CD8-positive, alpha-beta memory T cell (primary cell): Measurements from ENCODE around the gene TNK1. TPM values are rescaled to one million over a fixed set of nuclear protein-coding genes. Genes with fewer than 3 reads are reported as not detected.
"Not testable (repeated sequence)": the region's sequence is repeated elsewhere in the genome, so short reads cannot be mapped to it uniquely, and the experiment has no call there.

Experiments used
- CTCF ChIA-PET: fragments of 350-600 bp; sonication (Branson Sonifier 250); formaldehyde crosslinking; loops from one replicate; lab custom pipeline; 2021; ENCODE audit warnings: antibody characterized with exemption; lab: Charles Lee
- POLR2A ChIA-PET: fragments of 350-600 bp; sonication (Branson Sonifier 250); formaldehyde crosslinking; loops from one replicate; lab custom pipeline; 2021; ENCODE audit warnings: antibody characterized with exemption; lab: Charles Lee
- DNase-seq, 5 donors: peaks; one replicate each; pipeline versions ENCODE4 v3.0.0 to v3.0.0-alpha.2; 2020 to 2022; ENCODE audit warnings: mixed read lengths in 1 of 5
- H3K27ac ChIP-seq: one replicate; pipeline ENCODE4 v1.7.0; 2013; ENCODE audit warnings: low read depth, mild to moderate bottlenecking, low read length, moderate library complexity
- H3K27me3 ChIP-seq: 2 replicates; pipeline ENCODE4 v1.7.0; 2013; ENCODE audit warnings: low read length, mild to moderate bottlenecking; ENCODE audit not compliant: insufficient read depth, poor library complexity, severe bottlenecking
- H3K36me3 ChIP-seq: 2 replicates; pipeline ENCODE4 v1.7.0; 2013; ENCODE audit warnings: mild to moderate bottlenecking, low read length, moderate library complexity; ENCODE audit not compliant: insufficient read depth
- H3K4me1 ChIP-seq: 2 replicates; pipeline ENCODE4 v1.7.0; 2013; ENCODE audit warnings: mild to moderate bottlenecking, low read length, moderate library complexity; ENCODE audit not compliant: insufficient read depth
- H3K4me3 ChIP-seq: 2 replicates; pipeline ENCODE4 v1.7.0; 2013; ENCODE audit warnings: mild to moderate bottlenecking, low read length
- H3K9me3 ChIP-seq: 2 replicates; pipeline ENCODE4 v1.7.0; 2013; ENCODE audit warnings: mild to moderate bottlenecking, low read length
- H3K27ac Mint-ChIP-seq, 8 donors: one replicate each; pipeline ENCODE4 v1.8.0; 2020 to 2021; ENCODE audit warnings: mixed read lengths in 8 of 8, mild to moderate bottlenecking in 6 of 8, inconsistent platforms in 3 of 8, moderate library complexity in 3 of 8
- H3K27me3 Mint-ChIP-seq, 2 donors: one replicate each; pipeline ENCODE4 v1.8.0; 2020 to 2021; ENCODE audit warnings: mixed read lengths in 2 of 2, mild to moderate bottlenecking in 1 of 2, moderate library complexity in 1 of 2
- H3K36me3 Mint-ChIP-seq, 3 donors: one replicate each; pipeline ENCODE4 v1.8.0; 2020 to 2021; ENCODE audit warnings: mixed read lengths in 3 of 3, inconsistent platforms in 1 of 3, mild to moderate bottlenecking in 1 of 3
- H3K4me1 Mint-ChIP-seq, 3 donors: one replicate each; pipeline ENCODE4 v1.8.0; 2020 to 2021; ENCODE audit warnings: mixed read lengths in 3 of 3, inconsistent platforms in 1 of 3, mild to moderate bottlenecking in 1 of 3
- H3K4me3 Mint-ChIP-seq, 7 donors: one replicate each; pipeline ENCODE4 v1.8.0; 2020 to 2021; ENCODE audit warnings: mixed read lengths in 7 of 7, mild to moderate bottlenecking in 6 of 7, moderate library complexity in 4 of 7, inconsistent platforms in 2 of 7
- H3K9me3 Mint-ChIP-seq, 5 donors: one replicate each; pipeline ENCODE4 v1.8.0; 2020 to 2022; ENCODE audit warnings: mixed read lengths in 5 of 5, mild to moderate bottlenecking in 3 of 5, moderate library complexity in 2 of 5, inconsistent platforms in 1 of 5
- polyA plus RNA-seq: library from polyadenylated mRNA; unstranded; fragments of 300-500 nt; fragmentation: Illumina TruSeq; gene quantifications from one replicate; pipeline ENCODE4 v1.2.3, GENCODE V29; 2021
- total RNA-seq, 2 experiments: library from RNA; stranded (reverse); gene quantifications; one replicate each; pipeline ENCODE4 v1.2.3, GENCODE V29; 2021

TNK1 gene
- total and polyA plus RNA-seq, 3 experiments from 2014 or later, result 3.1 to 5.8 (median 4.4) TPM

DNA sequence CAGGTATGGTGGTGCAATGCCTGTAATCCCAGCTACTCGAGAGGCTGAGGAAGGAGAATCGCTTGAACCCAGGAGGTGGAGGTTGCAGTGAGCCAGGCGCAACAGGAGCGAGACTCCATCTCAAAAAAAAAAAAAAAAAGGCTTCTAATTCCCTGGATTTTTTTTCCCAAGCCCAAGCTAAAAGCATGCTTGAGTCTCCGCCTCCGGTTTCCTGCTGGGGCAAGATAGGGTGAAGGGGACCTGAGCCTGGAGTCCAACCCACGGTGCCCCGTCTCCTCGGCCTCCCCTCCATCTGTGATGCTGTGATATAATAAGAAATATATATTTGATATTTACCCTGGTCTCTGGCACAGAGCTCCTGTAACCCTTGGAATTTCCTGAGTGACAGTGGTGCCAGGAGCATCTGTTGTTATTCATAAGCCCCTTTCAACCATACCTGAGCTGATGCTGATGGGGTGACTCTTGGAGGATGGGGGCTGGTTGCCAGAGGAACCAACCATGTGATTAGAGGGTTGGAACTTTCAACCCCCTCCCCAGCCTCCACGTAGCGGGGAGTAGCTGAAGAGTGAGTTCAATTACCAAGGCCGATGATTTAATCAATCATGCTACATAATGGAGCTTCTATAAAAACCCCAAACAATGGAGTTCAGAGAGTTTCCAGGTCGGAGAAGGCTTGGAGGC lies 12.8 kb upstream of the TNK1 start:
- ChIA-PET POLR2A (interaction anchor here (0.6 kb wide), 1 partner anchor 94 kb away, joined by 6 read pairs; no protein-coding TSS in a partner anchor), CTCF (interaction anchor here (1.9 kb wide), 1 partner anchor 16 kb away, joined by 5 read pairs; no protein-coding TSS in a partner anchor)

DNA sequence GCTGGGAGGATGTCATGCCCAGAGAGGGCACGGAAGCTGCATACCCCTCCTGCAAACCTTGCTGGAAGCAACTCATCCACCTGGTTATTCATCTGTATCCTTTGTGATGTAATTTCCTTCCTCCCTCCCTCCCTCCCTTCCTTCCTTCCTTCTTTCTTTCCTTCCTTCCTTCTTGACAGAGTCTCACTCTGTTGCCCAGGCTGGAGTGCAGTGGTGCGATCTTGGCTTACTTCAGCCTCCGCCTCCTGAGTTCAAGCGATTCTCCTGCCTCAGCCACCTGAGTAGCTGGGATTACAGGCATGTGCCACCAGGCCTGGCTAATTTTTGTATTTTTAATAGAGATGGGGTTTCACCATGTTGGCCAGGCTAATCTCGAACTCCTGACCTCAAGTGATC lies 12.3 kb upstream of the TNK1 start:
- H3K36me3 Mint-ChIP-seq, H3K4me1 Mint-ChIP-seq, H3K4me3 Mint-ChIP-seq, DNase-seq, H3K27ac Mint-ChIP-seq, H3K9me3 Mint-ChIP-seq, H3K4me3 ChIP-seq, H3K27me3 Mint-ChIP-seq, H3K9me3 ChIP-seq, H3K36me3 ChIP-seq, H3K4me1 ChIP-seq, H3K27ac ChIP-seq, POLR2A ChIA-PET, H3K27me3 ChIP-seq: not testable (repeated sequence)
- CTCF ChIA-PET, result interaction anchor here (1.9 to 2.1 kb wide), 2 partner anchors 13 to 15 kb away, joined by 5 to 7 read pairs; no protein-coding TSS in a partner anchor

More for the DNA sequence above, 12.8 kb upstream of the TNK1 start:
- Mint-ChIP-seq H3K4me3 (no peak overlapping the region), H3K4me1 (no peaks in the 10 kb centered on the region), H3K27me3 (peaks cover 0 to 2% of the 10 kb centered on the region in 2 donors), H3K27ac (no peak overlapping the region), H3K9me3 (no peaks in the 10 kb centered on the region), H3K36me3 (no peaks in the 10 kb centered on the region)
- DNase-seq, result no peak
- Histone ChIP-seq H3K9me3 (no peaks in the 10 kb centered on the region), H3K36me3 (no peaks in the 10 kb centered on the region), H3K27me3 (no peaks in the 10 kb centered on the region), H3K4me3 (no peak overlapping the region), H3K4me1 (no peaks in the 10 kb centered on the region), H3K27ac (no peak overlapping the region)

DNA sequence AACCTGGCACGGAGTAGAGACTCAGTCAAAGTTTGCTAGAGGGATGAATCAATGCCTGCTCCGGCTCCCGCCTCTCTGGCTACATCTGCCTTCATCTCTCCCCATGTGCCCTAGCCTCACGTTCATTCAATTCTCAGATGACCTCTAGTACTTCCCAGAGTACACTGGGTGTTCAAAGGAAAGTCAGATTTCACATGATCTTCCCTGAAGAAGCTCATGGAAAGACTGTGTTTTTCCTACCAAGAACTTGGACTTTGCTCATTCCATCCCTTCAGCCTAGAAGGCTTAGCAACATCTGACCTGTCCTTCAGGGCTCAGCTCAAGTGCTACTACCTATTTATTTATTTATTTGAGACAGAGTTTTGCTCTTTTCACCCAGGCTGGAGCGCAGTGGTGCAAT lies 11.1 kb upstream of the TNK1 start:
- H3K4me3 ChIP-seq, result no peak overlapping the region
- Mint-ChIP-seq H3K4me1 (no peaks in the 10 kb centered on the region), H3K4me3 (no peak overlapping the region), H3K27ac (no peak overlapping the region), H3K9me3 (no peaks in the 10 kb centered on the region), H3K27me3 (peaks cover 2 to 4% of the 10 kb centered on the region in 2 donors), H3K36me3 (no peaks in the 10 kb centered on the region)
- ChIA-PET CTCF (interaction anchor here (2.1 to 3.1 kb wide), 2 partner anchors 14 to 67 kb away, joined by 7 to 14 read pairs; no protein-coding TSS in a partner anchor), POLR2A (no interaction called here)
- no peak overlapping the region for H3K27ac ChIP-seq
- DNase-seq, result no peak
- no peaks in the 10 kb centered on the region for H3K27me3 ChIP-seq
- no peaks in the 10 kb centered on the region for H3K4me1 ChIP-seq
- H3K9me3 ChIP-seq, result no peaks in the 10 kb centered on the region
- no peaks in the 10 kb centered on the region for H3K36me3 ChIP-seq

DNA sequence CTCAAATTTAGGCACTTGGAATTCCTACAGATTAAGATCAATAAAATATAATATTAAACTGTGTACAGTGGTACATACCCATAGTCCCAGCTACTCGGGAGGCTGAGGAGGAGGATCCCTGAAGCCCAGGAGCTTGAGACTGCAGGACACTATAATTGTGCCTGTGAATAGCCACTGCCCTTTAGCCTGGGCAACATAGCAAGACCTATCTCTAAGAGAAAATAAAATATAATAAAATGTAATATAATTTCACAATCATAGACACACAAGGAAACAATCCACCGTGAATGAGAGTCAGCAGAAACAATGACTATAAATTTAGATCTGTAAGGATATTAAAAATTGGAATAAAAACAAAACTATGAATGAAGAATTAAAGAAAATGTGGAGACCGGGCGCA lies 10.0 kb upstream of the TNK1 start:
- H3K9me3 ChIP-seq, result no peaks in the 10 kb centered on the region
- no peaks in the 10 kb centered on the region for H3K9me3 Mint-ChIP-seq
- H3K27ac ChIP-seq, result no peak overlapping the region
- H3K4me3 Mint-ChIP-seq, result no peak overlapping the region
- ChIA-PET CTCF (interaction anchor here (2.1 to 3.1 kb wide), 2 partner anchors 15 to 66 kb away, joined by 7 to 14 read pairs; no protein-coding TSS in a partner anchor), POLR2A (interaction anchor here (0.7 kb wide), 1 partner anchor 181 kb away, joined by 3 read pairs; no protein-coding TSS in a partner anchor)
- no peaks in the 10 kb centered on the region for H3K4me1 Mint-ChIP-seq
- H3K4me3 ChIP-seq, result no peak overlapping the region
- no peaks in the 10 kb centered on the region for H3K27me3 ChIP-seq
- peaks cover 2 to 4% of the 10 kb centered on the region in 2 donors for H3K27me3 Mint-ChIP-seq
- no peak overlapping the region for H3K27ac Mint-ChIP-seq
- H3K36me3 ChIP-seq, result no peaks in the 10 kb centered on the region
- no peak for DNase-seq
- H3K4me1 ChIP-seq, result no peaks in the 10 kb centered on the region
- H3K36me3 Mint-ChIP-seq, result no peaks in the 10 kb centered on the region

DNA sequence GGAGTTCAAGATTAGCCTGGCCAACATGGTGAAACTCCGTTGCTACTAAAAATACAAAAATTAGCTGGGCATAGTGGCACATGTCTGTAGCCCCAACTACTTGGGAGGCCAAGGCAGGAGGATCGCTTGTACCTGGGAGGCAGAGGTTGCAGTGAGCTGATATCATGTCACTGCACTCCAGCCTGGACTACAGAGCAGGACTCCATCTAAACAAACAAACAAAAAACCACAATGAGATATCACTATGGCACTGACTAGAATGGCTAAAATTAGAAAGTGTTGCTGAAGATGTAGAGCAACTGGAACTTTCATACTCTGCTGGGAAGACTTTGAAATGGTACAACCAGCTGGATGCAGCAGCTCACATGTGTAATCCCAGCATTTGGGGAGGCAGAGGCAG lies 6.5 kb upstream of the TNK1 start:
- no peaks in the 10 kb centered on the region for H3K9me3 ChIP-seq
- H3K4me3 ChIP-seq, result no peak overlapping the region
- no peaks in the 10 kb centered on the region for H3K36me3 ChIP-seq
- Mint-ChIP-seq H3K27me3 (peaks cover 9 to 21% of the 10 kb centered on the region in 2 donors), H3K4me3 (no peak overlapping the region), H3K27ac (no peak overlapping the region), H3K4me1 (no peaks in the 10 kb centered on the region), H3K36me3 (peaks cover 0 to 4% (median 0%) of the 10 kb centered on the region in 3 donors), H3K9me3 (peaks cover 0 to 5% (median 2%) of the 10 kb centered on the region in 5 donors)
- H3K27ac ChIP-seq, result no peak overlapping the region
- H3K27me3 ChIP-seq, result no peaks in the 10 kb centered on the region
- no peak for DNase-seq
- ChIA-PET CTCF (interaction anchor here (0.7 kb wide), 1 partner anchor 9 kb away, joined by 3 read pairs; no protein-coding TSS in a partner anchor), POLR2A (no interaction called here)
- no peaks in the 10 kb centered on the region for H3K4me1 ChIP-seq

DNA sequence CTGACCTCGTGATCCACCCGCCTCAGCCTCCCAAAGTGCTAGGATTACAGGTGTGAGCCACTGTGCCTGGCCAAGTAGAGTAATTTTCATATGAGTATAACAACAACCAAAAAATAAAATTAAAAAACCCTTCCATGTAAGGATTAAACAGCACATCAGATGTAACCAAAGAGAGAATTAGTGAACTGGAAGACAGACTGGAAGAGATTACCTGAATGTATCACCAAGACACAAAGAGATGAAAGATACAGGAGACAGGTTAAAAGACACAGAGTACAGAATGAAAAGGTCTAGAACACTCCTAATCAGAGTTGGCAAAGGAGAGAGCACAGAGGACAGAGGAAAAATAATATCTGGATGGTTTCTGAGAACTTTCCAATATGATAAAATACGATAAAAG lies 1.8 kb upstream of the TNK1 start:
- Histone ChIP-seq H3K9me3 (no peaks in the 10 kb centered on the region), H3K4me3 (no peak overlapping the region), H3K27me3 (peaks cover 16% of the 10 kb centered on the region), H3K4me1 (peaks cover 8% of the 10 kb centered on the region), H3K36me3 (no peaks in the 10 kb centered on the region), H3K27ac (no peak overlapping the region)
- Mint-ChIP-seq H3K4me1 (peaks cover 6 to 9% (median 8%) of the 10 kb centered on the region in 3 donors), H3K36me3 (peaks cover 0 to 6% (median 0%) of the 10 kb centered on the region in 3 donors), H3K4me3 (no peak overlapping the region), H3K9me3 (peaks cover 0 to 5% (median 2%) of the 10 kb centered on the region in 5 donors), H3K27me3 (peaks cover 25 to 50% of the 10 kb centered on the region in 2 donors), H3K27ac (no peak overlapping the region)
- ChIA-PET POLR2A (no interaction called here), CTCF (no interaction called here)
- no peak for DNase-seq

DNA sequence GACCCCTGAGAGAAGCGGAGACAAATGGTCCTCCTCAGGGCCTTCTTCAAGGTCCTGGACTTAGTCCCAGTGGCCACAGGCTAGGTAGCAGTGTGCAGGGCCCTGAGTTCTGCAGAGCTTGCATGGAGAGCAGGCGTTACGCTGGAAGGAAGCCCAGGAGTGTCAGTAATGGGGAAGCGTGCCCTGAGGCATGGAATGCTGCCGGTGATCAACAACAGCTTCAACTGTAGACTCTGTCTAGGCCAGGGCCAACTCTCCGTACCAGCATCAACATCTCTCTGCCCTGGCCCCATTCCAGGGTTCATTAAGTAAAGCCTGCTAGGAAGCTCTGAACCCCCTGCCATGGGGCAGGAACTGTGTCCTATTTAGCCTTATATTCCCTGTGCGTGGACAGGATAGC lies 568 bp upstream of the TNK1 start:
- no peak overlapping the region for H3K27ac ChIP-seq
- no peaks in the 10 kb centered on the region for H3K9me3 ChIP-seq
- Mint-ChIP-seq H3K27ac (peak overlapping the region in 1 of 8 donors; percentile 20), H3K9me3 (peaks cover 0 to 5% (median 2%) of the 10 kb centered on the region in 5 donors), H3K27me3 (peaks cover 25 to 46% of the 10 kb centered on the region in 2 donors), H3K4me3 (no peak overlapping the region), H3K4me1 (peaks cover 12 to 16% (median 15%) of the 10 kb centered on the region in 3 donors), H3K36me3 (peaks cover 0 to 6% (median 0%) of the 10 kb centered on the region in 3 donors)
- CTCF ChIA-PET, result no interaction called here
- POLR2A ChIA-PET, result no interaction called here
- no peaks in the 10 kb centered on the region for H3K36me3 ChIP-seq
- peaks cover 13% of the 10 kb centered on the region for H3K4me1 ChIP-seq
- H3K27me3 ChIP-seq, result peaks cover 16% of the 10 kb centered on the region
- DNase-seq, result no peak
- no peak overlapping the region for H3K4me3 ChIP-seq

DNA sequence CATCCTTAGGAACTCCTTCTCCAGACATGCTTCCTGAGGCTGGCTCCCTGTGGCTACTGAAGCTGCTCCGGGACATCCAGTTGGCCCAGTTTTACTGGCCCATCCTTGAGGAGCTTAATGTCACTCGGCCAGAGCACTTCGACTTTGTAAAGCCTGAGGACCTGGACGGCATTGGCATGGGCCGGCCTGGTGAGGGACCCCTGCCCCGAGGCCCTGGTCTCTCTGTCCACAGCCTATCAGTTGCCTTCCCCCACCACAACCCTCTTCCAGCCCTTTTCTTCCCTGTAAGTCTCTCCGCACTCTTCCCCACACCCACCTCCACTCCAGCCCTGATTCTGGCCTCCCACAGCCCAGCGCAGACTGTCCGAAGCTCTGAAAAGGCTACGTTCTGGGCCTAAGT lies 2.0 kb downstream of the TNK1 start:
- peaks cover 13% of the 10 kb centered on the region for H3K4me1 ChIP-seq
- Mint-ChIP-seq H3K9me3 (peaks cover 0 to 5% (median 2%) of the 10 kb centered on the region in 5 donors), H3K4me1 (peaks cover 12 to 16% (median 15%) of the 10 kb centered on the region in 3 donors), H3K27me3 (peaks cover 20 to 33% of the 10 kb centered on the region in 2 donors), H3K36me3 (peaks cover 0 to 11% (median 6%) of the 10 kb centered on the region in 3 donors), H3K4me3 (peak overlapping the region in 6 of 7 donors; percentile 3 to 87 (median 47)), H3K27ac (peak overlapping the region in 2 of 8 donors; percentile 9 to 43)
- no peak overlapping the region for H3K27ac ChIP-seq
- H3K27me3 ChIP-seq, result peaks cover 16% of the 10 kb centered on the region
- no peaks in the 10 kb centered on the region for H3K9me3 ChIP-seq
- no peaks in the 10 kb centered on the region for H3K36me3 ChIP-seq
- no peak overlapping the region for H3K4me3 ChIP-seq
- POLR2A ChIA-PET, result interaction anchor here (0.6 to 1.9 kb wide), 5 partner anchors 11 to 290 kb away, joined by 3 to 9 read pairs (median 4); partner anchors contain the start of genes PLSCR3 and TMEM102
- CTCF ChIA-PET, result interaction anchor here (1.2 to 2.0 kb wide), 2 partner anchors 15 to 61 kb away, joined by 3 to 5 read pairs; no protein-coding TSS in a partner anchor
- no peak for DNase-seq
